NCI-H1417 (cell line): ENCODE results near the gene SPC25.
"Not testable (repeated sequence)": the region's sequence is repeated elsewhere in the genome, so short reads cannot be mapped to it uniquely, and the experiment has no call there.

Experiments
- DNase-seq, 3 experiments: peaks; one replicate each; lab custom pipeline; 2025; lab: John Stamatoyannopoulos, UW

SPC25 gene, protein sequence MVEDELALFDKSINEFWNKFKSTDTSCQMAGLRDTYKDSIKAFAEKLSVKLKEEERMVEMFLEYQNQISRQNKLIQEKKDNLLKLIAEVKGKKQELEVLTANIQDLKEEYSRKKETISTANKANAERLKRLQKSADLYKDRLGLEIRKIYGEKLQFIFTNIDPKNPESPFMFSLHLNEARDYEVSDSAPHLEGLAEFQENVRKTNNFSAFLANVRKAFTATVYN

DNA sequence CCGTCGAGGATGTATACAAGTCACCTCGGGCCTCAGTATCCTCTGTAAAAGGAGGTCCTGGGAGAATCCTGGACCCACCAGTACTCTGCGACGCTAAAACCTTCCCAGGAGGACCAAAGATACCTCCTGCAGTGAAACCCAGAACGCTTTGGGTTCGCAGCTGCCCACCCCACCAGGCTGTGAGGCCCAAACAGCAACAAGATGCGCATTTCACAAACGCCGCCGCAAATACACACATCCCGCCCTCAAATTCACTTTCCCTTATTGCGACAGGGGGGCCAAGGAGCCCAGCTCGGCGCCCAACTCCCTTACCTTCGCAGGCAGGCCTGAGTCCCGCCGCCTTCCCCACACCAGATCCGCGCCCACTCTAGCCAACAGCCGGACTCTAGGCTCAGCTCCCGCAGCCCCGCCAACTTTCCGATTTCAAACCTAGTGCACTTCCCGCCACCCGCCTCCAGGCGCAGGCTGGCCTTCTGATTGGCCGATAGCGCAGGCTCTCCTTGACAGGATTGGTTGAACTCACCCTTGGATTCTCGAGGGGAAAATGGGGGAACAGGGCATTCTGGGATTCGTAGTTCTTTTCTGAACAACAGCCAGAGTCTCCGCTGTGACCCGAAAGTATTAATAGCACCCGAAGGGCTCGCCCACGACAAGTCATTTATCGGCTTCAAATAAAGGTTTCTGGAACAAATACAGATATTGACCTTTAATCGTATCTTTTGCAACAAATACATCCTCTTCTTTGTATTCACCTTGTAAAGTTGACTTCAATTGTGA is at the start of gene SPC25:
TSS of gene SPC25 (minus strand) at position 425 of the 777 bp plus-strand sequence. CDS start 911 bp downstream, outside the sequence.
- peak; percentile 69 to 89 (median 88) for DNase-seq

- DNase-seq, result no peak
Observed at GRCh38 chr2:168939918-168940317, 49.7 kb upstream of the SPC25 start.

- DNase-seq, result no peak
Observed at GRCh38 chr2:168939061-168939460, 48.8 kb upstream of the SPC25 start.

GRCh38 chr2:168935810-168936581 is 45.8 kb upstream of the SPC25 start:
- DNase-seq, result no peak

DNA sequence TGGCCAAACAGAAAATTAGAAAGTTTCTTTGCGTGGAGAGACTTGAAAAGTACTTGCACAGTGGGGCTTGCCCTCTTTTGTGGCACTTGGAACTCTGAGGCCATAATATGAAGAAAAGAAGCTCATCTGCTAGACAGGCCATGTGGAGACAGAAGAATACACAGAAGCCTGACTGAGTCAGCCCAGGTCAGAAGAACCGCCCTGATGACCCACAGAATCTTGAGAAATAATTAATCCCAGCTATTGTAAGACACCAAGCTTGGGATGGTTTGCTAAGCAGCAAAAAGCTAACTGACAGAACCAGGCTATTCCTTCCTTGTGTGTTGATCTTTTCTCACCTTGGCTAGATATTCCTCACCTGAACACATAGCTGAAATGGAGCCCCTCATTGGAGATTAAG is 44.6 kb upstream of the SPC25 start:
- DNase-seq, result no peak

DNA sequence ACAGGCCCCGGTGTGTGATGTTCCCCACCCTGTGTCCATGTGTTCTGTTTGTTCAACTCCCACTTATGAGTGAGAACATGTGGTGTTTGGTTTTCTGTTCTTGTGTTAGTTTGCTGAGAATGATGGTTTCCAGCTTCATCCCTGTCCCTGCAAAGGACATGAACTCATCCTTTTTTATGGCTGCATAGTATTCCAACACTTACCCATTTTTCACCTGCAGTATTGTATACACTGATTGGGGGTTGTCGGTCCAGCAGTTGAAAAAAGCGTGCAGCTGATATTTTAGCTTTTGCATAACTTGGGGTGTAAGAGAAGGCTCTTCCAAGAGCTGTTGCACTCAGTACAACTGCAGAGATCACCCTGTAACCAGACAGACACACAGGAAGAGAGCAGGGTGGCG is 41.9 kb upstream of the SPC25 start:
- DNase-seq, result not testable (repeated sequence)

GRCh38 chr2:168930242-168930641 is 40.0 kb upstream of the SPC25 start:
- DNase-seq, result no peak

DNA sequence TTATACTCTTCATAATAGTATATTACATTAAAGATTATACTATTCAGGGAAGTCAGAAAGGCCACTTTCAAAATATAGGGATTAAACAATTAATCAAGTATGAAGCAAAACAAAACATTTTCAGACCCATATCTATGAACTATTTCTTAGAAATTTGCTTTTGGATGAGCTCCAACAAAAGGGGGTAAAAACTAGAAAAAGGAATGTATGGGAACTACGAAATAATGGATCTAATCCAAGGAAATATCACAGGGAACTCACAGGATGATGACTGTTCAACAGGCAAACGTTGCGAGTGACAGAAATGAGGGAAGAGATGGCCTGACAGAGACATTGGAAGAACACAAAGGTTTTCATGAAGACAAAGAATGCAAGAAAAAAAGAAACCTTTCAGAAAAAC is 38.8 kb upstream of the SPC25 start:
- no peak for DNase-seq

DNA sequence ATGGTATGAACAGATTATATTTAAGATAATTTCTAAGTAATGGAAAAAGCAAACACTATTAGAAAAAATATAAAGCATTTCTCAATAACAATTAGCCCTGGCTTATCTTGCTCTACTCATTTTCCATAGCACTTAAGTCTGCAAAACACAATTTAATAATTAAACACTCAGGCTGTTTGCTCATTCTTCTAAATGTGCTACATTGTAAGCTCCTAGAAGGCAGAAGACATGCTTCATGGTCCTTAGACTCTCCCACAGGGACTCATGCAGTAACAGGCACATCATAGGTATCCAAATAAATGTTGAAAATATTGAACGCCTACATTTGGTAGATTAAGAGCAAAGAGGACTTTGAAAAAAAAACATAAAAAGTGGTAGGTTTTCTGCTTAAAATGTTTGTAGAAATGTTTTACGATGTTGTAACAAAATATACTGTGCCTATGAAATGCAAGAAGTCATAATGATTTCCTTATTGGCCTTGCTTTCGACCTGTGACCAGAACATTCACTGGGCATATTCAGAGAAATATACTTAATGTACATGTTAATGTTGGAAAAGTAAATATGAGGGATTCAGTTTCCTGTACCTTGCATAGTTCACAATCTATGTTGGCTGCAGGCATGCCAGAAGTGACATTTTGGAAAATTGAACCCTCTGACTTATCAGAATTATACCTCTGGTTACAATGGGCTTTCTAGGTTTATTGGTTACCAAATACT is 38.0 kb upstream of the SPC25 start:
- peak in 1 of 3 experiments; percentile 0 for DNase-seq

DNA sequence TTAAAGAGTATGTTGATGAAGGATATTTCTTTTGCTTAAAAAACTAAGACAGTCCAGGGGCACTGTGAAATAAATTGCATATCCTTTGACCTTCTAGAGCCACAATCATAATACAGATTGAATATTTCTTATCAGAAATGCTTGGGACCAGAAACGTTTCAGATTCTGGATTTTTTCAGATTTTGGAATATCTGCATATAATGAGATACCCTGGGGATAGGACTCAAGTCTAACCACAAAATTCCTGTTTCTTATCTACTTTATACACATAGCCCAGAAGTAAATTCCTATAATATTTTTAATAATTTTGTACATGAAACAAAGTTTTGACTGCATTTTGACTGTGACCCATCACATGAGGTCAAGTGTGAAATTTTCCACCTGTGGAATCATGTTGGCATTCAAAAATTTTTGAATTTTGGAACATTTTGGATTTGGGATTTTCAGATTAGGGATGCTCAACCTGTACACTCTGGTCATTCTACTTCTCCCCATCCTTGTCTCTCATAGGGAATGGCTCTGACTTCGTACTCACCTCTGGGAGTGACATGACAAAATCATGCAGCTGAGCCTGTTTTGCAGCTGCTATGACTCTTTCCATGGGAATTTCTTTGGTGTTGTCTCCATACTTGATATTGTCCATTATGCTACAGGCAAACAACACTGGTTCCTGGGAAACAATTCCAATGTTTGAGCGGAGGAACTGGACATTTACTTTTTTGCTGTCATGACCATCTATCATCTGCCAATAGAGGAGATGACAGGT is 36.6 kb upstream of the SPC25 start:
- DNase-seq, result no peak

DNA sequence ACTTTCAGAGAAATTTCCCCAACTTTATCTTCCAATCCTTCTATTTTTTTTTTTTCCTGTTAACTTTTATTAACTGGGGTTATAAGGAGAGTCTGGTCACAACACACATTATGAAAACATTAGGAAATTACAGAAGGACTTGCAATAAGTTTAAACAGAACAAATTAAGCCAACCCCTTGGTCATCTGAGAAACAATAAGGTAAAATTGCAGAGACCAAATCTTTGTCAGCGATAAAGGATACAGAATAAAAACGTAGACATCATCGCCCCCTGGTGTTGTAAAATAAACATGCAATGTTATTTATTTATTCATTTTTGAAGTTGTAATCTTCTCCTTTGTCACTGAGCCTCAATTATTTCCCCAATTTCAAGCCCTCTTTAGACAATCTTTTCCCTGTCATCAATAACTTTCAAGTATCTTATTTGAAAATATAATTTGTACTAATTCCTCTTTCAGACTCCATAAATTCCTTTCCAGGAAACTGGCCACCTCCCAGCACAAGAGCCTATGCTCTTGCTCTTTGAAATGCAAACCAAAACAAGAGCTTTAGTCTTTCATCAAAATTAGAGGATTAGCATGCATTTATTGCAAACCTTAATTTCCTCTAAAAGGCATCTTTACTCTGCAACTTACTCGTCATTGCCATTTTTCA is 30.4 kb upstream of the SPC25 start:
- DNase-seq, result peak in 2 of 3 experiments; percentile 27 to 35

DNA sequence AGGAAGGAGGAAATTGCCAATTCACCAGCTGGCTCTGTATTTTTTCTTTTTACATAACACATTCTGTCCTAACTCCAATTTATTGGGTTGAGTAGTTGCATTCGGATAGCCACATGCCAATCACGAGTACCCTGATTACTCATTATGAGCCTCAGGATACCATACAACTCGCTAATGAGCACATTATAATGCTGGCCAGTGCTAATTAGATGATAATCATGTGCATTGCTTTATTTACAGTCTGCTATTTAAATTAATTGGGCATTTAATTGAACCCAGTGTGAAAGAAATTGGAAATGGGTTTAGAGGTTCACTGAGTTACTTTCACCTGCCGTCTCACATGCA is 26.1 kb upstream of the SPC25 start:
- DNase-seq, result peak in 1 of 3 experiments; percentile 36

- no peak for DNase-seq
Observed at GRCh38 chr2:168915441-168916330, 25.5 kb upstream of the SPC25 start.

- no peak for DNase-seq
Observed at GRCh38 chr2:168913495-168913894, 23.3 kb upstream of the SPC25 start.

DNA sequence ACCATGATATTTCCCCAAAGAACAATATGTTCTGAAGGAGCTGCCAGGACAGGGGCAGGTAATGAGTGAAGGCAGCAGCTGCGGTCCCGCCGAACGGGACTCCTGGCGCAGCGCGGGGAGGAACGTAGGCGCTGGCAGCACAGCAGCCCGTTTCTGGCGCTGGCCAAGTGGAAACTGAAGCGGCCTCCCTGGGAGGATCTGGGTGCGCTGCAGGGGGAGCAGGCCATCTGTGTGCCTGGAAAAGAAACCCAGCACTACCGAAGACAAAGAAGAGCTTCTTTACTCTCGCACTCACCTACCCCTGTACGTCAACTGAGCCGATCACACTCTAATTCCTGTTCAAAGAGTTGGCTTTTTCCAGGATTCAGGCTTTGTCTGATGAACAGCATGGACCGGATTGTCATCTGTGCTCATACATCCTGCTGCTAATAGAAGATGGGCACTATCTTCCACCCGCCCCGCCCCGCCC is 22.7 kb upstream of the SPC25 start:
- DNase-seq, result no peak

DNA sequence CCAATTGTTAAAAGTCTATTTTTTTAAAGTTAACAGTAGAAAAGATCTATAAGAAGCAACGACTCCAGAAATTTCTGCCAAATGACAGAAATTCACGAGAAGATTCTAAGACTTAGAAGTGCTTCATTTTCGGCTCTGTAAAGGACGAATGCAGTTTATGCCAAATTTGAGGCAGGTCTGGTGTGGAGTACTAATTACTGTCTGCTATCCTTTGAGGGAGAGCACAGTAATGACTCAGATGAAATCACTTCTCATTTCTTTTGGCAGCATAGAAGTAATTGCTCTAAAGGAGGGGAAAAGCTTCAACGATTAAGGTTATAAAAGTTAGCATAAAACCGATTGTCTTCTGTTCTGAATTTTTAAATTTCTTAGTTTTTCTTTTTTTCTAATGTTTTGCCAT is 22.2 kb upstream of the SPC25 start:
- no peak for DNase-seq

- no peak for DNase-seq
Observed at GRCh38 chr2:168910330-168910729, 20.1 kb upstream of the SPC25 start.

DNA sequence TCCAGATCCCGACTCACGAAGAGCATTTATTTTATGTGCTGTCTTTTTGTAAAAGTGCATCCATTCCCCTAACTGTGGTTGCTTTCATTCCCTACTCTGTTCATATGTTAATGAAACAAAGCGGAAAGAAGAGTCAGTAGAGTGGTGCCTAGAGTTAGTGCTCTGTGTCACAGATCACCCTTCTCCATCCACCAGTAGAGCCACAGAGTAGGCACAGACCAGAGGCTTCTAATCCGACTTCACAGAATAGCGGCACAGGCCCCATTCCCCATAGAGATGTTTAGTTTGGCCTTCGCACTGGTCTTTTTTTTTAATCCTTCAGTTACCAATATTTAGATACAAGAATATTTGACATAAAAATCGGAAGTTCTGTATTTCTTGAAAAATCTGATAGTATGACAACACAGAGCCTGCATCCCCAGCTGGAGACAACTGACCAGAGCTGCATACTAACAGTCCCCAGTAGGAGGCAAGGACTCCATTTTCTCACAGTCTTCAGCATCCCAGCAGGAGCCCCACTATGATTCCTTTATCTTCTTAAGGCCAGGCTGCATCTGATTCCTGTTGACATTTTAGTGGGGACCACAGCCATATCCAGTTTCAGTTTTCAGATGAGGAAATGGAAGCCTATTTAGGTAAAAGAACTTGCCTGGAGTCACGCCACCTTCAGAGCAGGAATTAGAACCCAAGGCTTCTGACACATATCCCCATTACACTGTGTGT is 17.9 kb upstream of the SPC25 start:
- no peak for DNase-seq

GRCh38 chr2:168904358-168904757 is 14.1 kb upstream of the SPC25 start:
- no peak for DNase-seq
